Renal pelvis (tissue), 4 donors: ENCODE results near the gene EWSR1. TPM values are rescaled to one million over a fixed set of nuclear protein-coding genes. Genes with fewer than 3 reads are reported as not detected.
"Not testable (repeated sequence)": the region's sequence is repeated elsewhere in the genome, so short reads cannot be mapped to it uniquely, and the experiment has no call there.

ENCODE experiments used
- DNase-seq: peaks from one replicate; pipeline ENCODE4 v3.0.0-alpha.2; 2013
- polyA plus RNA-seq, 3 donors: library from polyadenylated mRNA; unstranded; fragments of 120-200 nt; gene quantifications; one replicate each; pipeline ENCODE4 v1.2.1, GENCODE V29; 2013; ENCODE audit not compliant: insufficient read length in 3 of 3

The EWSR1 gene
- polyA plus RNA-seq, 3 donors = 329 to 383 (median 381) TPM

DNA sequence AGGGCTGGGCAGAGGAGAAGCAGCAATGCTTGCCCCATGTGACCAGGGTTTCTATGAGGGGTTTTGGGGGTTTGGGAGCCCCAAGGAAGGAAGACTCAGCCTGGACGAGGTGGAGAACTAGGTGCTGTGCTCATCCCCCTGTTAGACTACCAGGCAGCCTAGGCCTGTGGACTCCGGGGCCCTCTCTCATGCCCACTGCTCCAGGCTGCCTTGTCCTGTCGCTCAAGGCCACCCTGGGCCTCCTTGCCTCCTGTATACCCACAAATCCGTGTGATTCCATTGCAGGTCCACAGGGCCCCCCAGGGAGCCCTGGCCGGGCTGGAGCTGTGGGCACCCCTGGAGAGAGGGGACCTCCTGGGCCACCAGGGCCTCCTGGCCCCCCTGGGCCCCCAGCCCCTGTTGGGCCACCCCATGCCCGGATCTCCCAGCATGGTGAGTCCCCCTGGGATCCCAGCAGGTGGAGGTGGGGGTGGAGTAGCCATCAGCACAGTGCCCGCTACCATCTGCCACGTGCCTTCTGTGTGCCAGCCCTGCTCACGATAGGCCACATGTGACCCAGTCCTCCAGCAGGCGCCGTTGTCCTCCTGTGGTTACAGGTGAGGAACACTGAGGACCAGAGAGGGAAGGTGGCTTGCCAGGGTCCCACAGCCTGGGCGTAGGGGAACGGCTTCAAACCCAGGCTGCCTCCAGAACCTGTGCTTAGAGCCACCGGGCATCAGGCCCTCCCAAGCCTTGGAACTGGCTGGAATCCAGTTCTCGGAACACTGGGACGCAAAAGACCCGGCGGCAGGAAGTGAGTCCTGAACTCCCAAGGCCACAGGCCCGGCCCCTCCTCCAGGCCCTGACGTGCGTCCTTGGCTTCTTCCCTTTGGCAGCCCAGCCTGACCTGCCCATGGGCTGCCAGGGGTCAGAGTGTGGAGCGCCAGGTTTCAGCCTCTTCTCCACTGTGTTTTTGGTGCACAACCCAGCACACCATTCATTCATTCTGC is 35.8 kb upstream of the EWSR1 start:
- no peak for DNase-seq

GRCh38 chr22:29233277-29233877 is 34.7 kb upstream of the EWSR1 start:
- DNase-seq = no peak

- not testable (repeated sequence) for DNase-seq
Measured at GRCh38 chr22:29240481-29240880, 27.6 kb upstream of the EWSR1 start.

DNA sequence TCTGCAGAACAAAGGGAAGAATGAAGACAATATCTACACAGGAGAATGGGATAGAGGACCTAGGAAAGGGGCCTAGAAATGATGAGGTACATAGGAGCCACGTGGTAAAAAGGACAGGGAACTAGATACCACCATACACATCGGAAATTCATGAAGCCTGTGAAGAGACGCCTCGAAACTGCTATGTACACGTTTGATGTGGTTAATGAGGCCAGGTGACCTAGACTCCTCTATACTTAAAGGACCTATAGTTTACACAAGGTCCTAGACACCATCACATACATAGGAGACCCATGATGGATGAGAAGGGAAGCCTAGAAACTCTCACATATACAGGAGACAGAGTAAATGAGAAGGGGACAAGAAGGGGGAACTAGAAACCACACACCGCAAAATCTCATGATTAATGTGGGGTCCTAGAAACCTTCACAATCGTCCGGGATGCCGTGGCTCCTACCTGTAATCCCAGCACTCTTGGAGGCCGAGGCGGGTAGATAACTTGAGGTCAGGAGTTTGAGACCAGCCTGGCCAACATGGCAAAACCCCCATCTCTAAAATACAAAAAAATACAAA is 24.1 kb upstream of the EWSR1 start:
- DNase-seq = no peak

DNA sequence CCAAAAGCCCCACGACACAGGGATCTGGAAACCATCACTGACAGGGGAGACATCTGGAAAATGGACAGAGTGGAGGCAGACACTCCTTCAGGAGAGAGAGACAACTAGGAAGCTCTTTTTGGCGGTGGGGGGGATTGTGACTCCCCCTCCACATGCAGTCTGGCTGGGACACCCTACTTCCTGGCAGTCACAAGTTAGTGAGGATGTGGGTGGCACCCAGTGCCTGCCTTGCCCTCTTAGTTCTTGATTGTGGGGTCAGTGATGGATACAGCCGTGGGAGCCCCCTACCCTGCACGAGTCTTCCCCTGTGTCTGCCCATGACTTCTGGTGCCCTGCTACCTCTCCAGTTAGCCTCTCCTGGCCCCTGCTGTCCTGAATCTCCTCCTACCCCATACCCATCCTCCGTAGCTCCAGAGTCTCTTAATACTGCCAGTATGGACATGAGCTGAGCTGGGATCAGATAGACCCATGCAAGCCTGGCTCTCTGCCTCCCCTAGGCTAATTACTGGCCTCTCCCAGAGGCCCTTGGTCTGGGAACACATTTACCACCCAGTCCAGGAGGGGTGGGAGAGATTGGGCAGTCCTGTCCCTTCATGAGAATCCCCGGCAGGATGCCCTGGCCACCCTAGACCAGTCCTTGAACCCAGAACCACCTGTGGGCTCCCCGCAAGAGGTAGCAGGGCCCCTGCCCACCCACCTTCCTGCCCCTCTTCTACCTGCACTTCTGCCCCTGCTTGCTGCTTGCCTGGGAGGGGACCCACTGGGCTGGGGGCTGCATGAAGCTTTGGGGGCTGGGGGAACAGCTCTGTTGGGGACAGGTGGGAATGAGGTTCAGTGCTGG is 23.1 kb upstream of the EWSR1 start:
- DNase-seq = no peak

DNA sequence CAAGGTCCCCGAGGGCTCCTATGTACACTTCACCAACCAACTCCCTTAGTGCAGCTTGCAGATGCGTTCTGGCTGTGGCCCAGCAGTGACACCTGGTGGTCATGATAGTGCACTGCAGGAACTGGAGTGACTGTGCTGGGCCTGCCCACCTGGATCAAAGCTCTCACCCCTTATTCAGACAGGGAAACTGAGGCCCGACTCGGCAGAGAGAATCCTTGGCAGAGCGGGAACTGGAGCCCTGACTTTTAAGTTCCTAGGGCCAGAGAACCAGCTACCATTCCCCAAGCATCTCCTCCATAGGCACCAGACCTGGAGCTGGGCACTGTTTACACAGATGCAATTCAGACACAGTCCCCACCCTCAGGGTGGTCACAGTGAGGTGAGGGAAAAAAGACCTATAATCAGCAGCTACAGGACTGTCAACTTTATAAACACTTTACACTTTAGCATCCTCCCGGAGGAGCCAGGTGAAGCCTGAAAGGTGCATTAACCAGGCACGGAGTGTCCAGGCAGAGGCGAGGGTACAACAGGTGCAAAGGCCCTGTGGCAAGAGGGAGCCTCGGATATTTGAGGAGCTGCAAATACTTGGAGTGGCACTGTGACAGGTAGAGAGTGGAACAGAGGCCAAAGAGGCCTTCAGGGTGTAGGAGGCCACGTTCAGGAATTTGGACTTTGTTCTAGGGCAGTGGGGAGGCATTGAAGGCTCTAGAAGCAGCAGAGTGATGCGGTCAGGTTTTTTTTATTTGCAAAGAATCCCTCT is 22.3 kb upstream of the EWSR1 start:
- DNase-seq = peak; percentile 62

GRCh38 chr22:29247891-29248290 is 20.2 kb upstream of the EWSR1 start:
- DNase-seq = not testable (repeated sequence)

DNA sequence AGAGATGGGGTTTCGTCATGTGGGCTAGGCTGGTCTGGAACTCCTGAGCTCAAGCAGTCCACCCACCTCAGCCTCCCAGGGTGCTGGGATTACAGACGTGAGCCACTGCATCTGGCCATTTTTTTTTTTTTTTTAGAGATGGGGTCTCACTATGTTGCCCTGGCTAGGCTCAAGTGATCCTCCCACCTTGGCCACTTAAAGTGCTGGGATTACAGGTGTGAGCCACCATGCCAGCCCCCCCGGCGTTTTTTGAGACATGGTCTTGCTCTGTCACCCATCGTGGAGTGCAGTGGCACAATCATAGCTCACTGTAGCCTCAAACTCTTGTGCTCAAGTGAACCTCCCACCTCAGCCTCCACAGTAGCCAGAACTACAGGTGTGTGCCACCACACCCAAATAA is 16.8 kb upstream of the EWSR1 start:
- no peak for DNase-seq

DNA sequence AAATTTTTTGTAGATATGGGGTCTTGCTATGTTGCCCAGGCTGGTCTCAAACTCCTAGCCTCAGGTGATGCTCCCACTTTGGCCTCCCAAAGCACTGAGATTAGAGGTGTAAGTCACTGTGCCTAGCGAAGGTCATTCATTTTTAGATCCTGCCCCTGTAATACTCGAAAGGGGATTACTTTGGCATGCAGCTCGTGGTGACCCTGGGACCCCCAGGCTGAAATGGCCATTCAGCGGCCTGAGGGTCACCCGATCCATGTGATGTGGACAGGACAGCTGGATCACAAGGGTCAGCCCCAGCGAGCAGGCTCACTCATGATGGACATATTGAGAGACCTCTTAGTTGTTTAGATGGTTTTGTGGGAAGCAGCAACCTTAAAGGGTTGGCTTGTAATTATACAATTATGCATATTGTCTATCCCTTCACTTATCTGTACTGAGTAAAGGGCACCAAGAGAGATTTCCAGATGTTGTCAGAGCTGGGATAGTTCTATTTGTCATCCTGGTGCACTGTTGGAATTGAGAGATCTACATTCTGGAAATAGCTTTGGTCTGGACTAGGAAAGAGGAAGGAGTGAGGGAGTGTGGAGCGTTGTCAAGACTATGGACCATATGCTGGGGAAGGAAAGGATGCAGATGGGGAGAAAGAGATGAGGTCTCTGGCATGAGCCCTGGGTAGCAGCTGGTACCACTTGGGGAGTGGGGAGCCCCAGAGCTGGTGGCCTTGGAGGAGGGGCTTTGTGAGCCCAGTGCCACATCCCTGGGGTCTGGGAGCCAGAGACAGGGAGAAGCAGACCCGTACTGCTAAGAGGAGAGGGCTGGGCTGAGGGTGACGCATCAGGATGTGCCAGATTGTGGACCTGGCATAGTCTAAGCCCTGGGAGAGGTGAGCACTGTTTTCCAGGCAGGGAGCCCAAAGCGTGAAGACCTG is 15.8 kb upstream of the EWSR1 start:
- no peak for DNase-seq

GRCh38 chr22:29253561-29254285 is 14.3 kb upstream of the EWSR1 start:
- DNase-seq = no peak

DNA sequence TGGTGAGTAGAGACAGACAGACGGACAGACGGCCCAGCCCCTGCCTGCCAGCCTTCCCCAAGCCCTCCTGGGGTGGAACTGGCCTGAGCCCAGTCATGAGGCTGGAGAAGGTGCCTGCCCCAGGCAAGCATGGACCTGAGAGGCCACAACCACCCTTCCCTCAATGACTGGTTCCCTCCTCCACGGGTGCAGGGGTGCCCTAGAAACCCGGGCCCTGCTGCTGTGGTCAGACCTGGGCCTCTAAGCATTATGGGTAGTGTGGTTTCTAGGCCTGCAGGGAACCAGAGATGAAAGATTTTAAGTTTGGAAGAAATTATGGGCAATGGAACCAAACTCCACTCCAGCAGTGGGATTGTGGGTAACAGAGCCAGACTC is 13.8 kb upstream of the EWSR1 start:
- no peak for DNase-seq

- no peak for DNase-seq
Measured at GRCh38 chr22:29255064-29255621, 12.9 kb upstream of the EWSR1 start.

- DNase-seq = no peak
Measured at GRCh38 chr22:29256606-29257325, 11.3 kb upstream of the EWSR1 start.

DNA sequence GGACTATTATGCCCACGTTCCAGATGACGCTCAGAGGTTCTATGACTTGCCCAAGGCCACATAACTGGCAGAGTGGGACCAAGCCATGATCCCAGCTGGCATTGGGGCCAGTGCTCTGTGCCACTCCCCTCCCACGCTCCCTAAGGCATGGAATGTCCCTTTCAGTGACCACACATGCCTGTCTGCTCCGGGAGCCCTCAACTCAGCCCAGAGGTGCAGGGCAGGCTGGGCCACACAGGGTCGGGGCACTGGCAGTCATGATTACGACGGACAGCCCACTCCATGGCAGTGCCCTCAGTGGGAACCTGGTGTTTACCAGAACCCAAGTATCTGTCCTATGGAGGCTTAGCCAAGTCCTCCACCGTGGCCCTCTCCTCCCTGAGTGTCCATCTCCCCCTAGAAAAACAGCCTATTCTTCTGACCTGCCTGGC is 10.3 kb upstream of the EWSR1 start:
- no peak for DNase-seq

DNA sequence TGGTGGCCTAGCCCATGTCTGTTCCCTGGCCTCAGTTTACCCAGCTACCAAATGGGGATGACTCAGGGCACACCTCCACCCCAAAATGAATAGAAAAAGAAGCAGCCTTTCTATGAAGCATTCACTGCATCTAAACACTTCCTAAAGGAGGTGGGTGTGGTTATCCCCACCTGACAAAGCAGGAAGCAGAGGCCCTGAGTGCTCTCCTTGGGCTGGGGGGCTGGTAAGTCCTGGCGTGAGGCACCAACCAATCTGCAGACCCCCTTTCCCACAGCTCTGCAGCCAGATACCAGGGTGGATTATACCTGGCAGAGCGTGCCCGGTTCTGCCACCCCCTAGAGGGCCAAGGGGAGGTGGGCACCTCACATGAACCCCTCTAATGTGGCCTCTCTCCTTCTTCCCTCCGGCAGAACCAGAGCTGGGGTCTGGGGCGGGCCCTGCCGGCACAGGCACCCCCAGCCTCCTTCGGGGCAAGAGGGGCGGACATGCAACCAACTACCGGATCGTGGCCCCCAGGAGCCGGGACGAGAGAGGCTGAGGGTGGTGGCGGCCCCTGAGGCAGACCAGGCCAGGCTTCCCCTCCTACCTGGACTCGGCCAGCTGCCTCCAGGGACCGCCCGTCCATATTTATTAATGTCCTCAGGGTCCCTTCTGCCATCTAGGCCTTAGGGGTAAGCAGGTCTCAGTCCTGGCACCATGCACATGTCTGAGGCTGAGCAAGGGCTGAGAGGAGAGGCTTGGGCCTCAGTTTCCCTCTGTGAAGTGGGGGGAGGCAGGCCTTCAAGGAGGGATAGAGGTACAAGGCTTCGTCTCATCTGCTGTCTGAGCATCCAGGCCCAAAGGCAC is 9.4 kb upstream of the EWSR1 start:
- no peak for DNase-seq

GRCh38 chr22:29259253-29259899 is 8.7 kb upstream of the EWSR1 start:
- no peak for DNase-seq
